DMS 273 treated with DMSO at 0.1 percent for 48 hours (cell line): Measurements from ENCODE around the gene TPCN1.
A peak's percentile ranks its signal among the peaks of the same experiment; 100 is the strongest.

Source experiments
- DNase-seq: peaks from one replicate; lab custom pipeline; 2025; lab: John Stamatoyannopoulos, UW

Gene TPCN1

DNA sequence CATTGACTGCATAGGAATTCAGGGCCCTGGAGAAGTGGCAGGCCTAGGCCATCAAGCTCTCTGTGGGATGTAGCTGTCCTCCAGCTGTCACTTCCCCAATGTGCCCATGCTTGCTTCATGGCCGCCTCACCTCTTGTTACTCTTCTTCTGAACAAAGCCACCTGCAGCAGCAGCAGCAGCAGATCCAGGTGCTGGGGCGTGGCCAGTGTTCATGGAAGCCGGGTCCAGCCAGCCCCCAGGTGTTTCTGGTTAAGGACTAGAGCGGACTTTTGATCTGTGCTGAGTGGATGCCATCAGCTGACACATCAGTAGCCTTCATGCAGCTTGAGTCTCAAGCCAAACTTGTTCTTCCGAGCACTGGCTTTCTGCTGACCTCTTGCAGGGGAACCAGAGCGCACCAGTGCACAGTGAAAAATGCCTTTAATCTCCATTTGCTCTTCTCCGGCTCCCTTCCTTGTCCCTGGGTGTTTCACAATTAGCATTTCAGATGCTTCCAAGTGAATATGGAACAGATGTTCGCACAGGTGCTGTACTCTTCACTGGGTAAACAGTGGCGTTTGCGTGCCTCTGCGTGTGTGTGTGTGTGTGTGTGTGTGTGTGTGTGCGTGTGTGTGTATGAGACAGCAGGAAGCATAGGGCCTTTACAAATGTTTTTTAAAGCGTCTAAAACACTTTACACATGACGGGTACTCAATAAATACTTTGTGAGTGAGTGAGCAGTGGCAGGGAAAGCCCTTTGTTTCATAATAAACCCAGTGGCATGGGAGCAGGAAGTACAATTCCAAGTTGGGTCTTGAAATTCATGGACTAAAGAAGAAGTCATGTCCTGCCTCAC lies 20.1 kb downstream of the TPCN1 start:
- DNase-seq, result peak; percentile 76

DNA sequence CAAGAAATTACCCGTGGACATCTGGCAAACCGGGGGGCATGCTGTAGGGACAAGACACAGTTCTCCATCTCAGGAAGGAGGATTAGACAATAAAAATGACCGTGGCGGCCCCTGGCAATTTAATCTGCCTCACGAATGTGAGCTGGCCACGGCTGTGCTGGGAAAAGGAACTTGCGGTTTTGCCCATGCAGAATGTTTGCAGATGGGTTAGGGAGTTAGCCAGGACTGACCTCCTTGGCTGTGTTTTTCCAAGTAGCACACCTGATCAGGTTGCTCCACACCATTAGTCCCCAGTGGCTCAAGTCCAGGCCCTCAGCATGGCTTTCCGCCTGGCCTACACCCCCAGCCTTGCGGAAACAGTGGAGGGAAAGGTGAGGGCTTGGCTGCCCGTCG lies 20.8 kb downstream of the TPCN1 start:
- no peak for DNase-seq

DNA sequence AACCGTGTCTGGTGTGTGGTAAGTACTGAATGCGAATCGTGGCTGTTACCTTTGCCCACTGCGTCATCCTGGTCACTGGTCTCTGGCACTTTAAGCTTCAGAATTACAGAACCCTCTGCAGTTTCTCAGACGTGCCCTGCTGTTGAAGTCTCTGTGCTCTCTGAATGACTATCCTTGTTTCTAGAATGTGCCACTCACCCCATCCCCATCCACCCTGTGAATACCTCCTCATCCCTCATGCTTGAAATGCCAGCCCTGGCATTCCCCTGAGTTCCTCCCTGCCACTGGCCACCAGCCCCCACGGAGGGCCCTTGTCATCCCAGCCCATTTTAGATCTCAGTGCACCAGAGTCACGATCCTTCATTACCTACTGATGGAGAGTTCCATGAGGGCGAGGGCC lies 21.3 kb downstream of the TPCN1 start:
- DNase-seq, result no peak

DNA sequence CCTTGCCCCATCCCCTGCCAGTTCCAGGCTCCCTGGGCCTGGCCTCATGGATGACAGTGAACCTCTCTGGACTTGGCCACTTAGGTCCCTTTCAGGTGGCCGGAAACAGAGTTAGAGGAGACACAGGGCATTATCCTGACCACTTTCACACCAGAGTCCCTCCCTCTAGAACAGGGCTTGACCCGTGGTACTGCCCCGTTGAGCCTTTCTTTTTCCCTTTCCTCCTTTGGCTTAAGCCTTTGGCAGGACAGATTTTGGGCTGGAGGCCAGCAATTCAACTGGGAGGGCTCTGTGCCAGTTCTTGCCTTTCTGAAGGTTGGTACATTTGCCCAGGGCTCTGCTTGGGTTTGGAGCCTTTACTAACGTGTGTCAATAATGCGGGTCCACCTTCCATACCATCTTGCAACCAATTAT lies 22.8 kb downstream of the TPCN1 start:
- no peak for DNase-seq

DNA sequence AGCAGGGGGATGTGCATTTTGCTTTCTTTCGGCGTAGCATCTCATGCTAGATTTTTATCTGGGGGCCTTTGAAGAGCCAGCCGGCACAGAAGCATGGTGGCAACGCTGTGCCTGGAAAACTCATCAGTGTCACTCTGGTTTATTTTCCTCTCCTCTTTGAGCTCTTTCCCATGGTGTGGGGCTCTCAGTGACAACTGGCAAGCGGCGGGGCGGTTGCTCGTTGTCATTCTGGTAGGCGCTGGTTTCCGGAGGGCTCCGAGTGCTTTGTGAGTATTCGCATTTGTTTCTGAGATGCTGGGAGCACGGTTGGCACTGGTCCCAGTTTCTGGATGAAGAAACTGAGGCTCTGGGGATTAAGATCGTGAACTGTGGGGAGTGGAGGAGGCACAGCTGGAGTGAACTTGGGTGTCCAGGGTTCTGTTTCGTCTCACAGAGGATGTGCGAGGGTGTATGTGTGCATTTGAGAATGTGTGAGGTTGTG lies 23.3 kb downstream of the TPCN1 start:
- DNase-seq, result no peak

DNA sequence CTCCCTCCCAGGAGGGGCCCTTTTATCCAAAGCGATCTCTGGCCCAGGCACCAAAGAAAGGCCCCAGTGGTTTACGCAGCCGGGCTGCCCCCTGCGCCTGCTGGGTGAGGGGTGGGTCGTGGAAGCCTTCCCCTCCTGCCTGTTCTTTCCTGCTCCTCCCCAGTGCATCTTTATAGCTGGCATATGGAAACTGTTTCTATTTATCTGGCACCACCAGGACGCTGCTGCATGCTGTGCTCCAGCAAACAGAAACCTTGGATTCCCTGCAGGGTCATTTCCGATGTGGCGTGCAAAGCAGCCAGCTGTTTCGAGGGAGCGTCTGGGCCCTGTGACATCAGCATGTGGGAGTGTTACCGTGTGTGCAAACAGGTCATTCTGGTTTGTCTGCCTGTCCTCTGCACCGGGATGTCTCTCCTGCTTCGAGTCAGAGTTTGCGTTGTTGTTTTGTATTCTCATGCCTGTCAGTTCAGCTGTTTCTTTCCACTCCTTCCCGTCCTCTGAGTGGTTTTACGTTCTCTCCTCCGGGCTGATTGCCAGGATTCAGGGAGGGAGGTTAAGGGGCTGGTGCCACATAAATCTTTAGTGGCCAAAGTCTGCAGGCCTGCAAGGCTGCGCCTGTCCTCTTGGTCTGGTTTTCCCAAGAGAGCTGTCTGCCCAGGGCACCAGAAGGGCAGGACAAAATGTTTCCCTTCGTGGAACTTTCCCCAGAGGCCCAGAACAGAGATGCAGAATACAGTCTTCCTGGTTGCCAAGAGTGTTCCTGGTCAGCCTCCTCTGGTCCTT lies 24.6 kb downstream of the TPCN1 start:
- peak; percentile 70 for DNase-seq

DNA sequence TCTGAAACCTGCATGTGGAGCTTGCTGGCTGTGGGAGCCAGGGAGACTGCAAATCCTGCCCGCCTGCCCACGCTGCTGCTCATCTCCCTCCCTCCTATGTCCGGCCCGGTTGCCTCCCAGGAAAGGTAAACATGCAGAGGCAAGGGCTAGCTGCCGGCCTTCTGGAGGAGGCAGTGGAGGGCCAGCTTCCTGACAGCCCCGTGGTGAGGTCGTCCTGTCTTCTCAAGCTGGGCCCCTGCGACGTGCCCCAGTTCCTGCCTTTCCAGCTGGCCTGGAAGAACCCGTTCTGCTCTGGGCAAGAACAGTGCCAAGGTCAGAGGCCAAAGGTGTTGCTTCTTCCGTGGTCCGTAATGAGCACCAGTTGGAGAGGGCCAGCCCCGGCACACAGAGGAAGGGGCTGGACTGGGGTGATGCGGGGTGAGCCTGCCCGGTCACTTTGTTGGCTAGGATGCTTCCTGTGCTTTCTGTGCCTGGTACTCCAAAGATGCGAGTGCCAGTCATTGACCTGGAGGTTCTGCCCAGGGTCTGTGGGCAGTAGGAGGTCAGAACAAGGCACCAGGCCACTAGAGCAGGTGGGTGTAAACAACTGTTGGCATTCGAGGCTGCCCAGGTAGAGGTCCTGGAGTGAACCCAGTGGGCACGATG lies 25.3 kb downstream of the TPCN1 start:
- no peak for DNase-seq

DNA sequence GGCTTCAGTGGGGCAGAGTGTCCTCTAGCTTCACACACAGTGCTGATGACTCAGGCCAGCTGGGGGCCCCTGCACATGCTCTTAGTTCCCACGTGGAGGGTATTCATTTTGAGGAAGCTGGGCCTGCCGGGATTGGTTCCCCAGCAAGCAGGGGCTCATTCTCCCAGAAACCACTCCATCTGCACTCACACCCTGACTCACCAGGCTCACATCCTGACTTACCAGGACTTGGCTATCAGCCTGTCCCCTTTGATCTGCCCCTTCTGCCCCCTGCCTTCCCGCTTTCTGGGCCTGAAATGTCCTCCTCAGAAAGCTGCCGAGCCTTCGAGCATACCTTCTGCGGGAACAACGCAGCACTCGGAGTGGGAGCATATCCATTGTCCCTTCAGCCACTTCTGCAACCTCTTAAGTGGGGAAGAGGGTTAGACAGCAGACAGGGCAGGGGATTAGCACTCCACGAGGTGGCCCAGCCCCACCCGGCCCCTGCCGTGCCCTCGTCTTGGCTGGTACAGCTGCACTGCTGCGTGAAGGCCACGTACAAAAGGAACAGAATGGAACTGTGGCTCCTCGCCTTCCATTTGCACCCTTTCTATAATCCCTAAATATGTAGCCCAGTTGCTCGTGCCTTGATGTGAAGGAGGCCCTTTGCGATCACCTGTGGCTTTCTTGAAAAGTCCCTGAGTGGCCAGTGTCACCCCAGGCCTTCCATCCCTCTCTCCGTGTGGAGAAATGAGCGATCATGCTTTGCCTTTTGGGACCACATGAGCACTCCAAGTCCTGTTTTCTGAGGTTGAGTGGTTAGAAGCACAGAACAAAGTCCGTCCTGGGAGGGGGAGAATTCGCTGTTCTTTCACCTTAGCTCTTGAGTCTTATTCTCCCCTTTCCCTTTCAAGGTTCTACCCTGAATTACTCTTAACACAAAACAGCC lies 26.1 kb downstream of the TPCN1 start:
- no peak for DNase-seq

GRCh38 chr12:113248051-113248825 lies 27.0 kb downstream of the TPCN1 start:
- no peak for DNase-seq

DNA sequence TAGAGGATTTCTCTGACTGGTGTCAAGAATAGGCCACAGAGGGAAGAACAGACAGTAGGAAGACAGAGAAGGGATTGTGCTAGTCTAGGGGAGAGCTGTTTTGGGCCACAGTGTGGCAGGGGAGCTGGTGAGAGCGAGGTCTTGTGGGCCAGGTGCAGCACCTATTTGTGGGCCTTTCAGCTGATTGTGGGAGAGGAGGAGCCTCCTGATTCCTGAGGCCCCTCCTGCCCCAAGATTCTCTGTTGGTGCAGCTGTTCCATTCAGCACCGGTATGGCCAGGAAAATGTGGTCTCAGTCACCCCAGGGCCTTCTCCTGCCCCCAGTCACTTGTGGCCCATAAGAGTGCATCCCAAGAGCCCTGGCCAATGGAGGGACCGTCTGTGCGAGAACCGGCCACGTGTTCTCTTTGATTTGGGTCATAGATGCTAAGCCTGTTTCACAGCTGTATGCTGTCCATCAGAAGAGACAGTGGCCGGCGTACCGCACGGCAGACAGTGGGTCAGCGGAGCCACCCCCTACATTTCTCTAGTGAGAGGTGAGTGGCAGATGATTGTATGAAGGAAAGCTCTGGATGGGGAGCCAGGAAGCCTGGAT lies 27.7 kb downstream of the TPCN1 start:
- no peak for DNase-seq

DNA sequence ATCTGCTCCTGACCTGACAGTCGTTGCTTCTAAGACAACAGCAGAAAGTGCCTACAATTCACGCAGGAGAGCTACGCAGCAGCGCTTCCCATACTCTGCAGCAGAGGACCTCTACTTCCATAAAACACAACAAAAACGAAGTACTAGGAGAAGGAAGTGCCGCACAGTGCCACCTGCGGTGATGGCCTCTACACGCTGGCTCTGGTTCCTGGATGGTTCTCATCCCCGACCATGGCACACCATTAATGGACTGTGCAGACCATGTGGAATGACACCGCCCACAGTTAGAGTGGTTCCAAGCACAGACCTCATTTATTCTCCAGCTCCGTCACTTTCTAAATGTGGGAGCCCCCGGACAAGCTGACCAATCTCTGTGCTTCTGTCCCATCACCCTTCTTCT lies 28.3 kb downstream of the TPCN1 start:
- DNase-seq, result no peak

GRCh38 chr12:113250045-113250444 lies 28.8 kb downstream of the TPCN1 start:
- DNase-seq, result no peak

DNA sequence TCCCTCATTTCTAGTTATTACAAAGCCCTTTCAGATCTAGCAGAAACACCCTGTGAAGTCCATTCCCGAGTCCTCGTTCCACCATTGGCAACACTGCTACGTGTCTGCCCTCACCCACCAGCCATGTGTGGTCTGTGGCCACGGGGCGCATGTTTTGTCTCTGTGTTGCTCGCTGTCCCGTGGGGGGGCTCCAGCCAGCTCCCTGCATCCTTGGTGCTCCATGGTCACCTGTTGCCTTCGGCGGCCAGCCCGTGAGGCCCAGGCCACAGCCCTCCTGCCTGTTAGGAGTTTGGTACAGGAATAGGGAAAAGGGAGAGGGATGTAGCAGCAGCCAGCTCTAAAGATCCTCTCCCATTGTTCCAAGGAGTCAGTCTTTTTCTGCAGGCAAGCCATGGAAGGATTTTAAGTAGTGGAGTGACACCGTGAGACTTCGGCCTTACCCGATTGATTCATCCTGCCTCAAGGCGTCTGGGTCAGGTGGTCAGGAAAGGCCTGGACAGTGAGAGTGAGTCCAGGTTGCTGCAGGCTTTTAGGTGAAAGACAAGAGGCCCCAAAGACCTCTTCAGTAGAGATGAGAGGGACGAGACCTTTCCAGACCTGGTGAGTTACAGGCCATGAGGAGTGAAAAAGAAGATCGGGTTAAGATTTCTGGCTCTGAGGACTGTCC lies 30.3 kb downstream of the TPCN1 start:
- no peak for DNase-seq

DNA sequence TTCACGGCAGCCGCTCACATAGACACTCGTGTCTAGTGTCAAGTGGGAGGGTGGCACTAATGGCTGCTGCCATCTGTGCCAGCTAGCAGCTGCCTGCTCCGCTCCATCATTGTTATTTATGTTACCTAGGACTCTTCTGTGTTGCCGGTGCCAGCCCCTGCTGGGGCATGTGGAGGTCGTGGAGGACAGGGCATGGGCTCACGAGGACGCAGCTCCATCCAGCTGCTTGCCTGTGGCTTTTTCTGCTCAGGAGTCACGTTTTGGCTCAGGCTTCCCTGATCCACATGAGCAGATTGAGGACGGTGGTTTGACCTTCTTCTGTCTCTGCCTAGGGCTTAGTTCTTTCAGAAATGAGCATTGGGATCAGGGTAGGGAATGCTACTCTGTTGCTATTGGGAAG lies 31.2 kb downstream of the TPCN1 start:
- DNase-seq, result no peak

GRCh38 chr12:113253532-113254285 lies 32.4 kb downstream of the TPCN1 start:
- no peak for DNase-seq

DNA sequence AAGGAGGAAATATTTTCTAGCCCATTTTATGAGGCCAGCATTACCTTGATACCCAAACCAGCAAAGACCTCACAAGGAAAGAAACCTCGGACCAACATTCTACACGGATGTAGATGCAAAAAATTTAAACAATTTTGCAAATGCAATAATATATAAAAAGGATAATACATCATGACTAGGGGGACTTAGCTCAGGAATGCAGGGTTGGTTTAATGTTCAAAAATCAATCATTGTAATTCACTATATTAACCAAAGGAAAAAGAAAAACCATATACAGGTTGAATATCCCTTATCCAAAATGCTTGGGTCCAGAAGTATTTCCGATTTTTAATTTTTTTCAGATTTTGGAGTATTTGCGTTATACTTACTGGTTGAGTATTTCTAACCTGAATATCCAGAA lies 33.0 kb downstream of the TPCN1 start:
- no peak for DNase-seq

DNA sequence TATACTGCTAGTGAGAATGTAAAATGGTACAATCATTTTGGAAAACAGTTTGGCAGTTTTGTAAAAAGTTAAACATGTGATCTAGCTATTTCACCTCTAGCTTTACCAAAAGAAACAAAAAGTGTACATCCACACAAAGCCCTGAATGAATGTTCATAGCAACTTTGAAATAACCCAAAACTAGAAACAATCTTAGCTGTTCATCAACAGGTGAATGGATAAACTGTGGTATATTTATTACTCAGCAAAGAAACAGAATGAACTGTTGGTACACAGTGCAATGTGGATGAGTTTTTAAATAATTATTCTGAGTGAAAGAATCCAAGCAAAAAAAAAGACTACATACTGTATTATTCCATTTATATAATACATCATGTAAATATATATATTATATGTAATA lies 36.3 kb downstream of the TPCN1 start:
- no peak for DNase-seq

GRCh38 chr12:113260127-113260526 lies 38.9 kb downstream of the TPCN1 start:
- DNase-seq, result peak; percentile 29

DNA sequence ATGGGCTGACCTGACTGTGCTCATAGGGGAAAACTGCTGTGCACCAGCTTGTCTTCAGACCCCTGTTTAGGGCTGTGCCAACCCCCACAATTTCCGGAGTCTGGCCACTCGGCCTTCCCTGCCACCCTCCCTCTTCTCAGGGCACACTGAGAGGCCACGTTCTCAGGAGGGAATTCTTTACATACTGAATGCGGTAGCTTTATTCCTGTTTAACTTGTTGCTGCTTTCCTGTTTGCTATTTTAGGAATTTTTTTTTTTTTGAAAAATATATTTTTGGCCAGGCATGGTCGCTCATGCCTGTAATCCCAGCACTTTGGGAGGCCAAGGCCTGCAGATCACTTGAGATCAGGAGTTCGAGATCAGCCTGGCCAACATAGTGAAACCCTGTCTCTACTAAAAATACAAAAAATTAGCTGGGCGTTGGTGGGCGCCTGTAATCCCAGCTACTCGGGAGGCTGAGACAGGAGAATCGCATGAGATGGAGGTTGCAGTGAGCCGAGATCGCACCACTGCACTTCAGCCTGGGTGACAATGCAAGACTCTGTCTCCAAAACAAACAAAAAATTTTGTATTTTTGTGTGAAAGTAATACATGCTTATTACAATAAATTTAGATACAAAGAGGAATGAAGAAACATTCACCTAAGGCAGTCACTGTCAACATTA lies 39.5 kb downstream of the TPCN1 start:
- DNase-seq, result no peak
